Stomach (tissue), 4 donors: ENCODE data around the gene ACYP2.

Experiments
- CTCF ChIP-seq, 7 experiments: fragments of 450-650 bp in 4 of 7; fragments of 200-600 bp in 3 of 7; sonication (generic) in 3 of 7; IDR thresholded peaks; one replicate each; pipeline ENCODE4 v1.5.1; 2016 to 2019; ENCODE audit warnings: antibody characterized with exemption in 7 of 7, control low read depth in 2 of 7, mild to moderate bottlenecking in 1 of 7
- POLR2A ChIP-seq, 4 donors: fragments of 450-650 bp; IDR thresholded peaks; one replicate each; pipeline ENCODE4 v1.6.1; 2016; ENCODE audit warnings: antibody characterized with exemption in 4 of 4, control low read depth in 2 of 4, mild to moderate bottlenecking in 1 of 4, moderate library complexity in 1 of 4

DNA sequence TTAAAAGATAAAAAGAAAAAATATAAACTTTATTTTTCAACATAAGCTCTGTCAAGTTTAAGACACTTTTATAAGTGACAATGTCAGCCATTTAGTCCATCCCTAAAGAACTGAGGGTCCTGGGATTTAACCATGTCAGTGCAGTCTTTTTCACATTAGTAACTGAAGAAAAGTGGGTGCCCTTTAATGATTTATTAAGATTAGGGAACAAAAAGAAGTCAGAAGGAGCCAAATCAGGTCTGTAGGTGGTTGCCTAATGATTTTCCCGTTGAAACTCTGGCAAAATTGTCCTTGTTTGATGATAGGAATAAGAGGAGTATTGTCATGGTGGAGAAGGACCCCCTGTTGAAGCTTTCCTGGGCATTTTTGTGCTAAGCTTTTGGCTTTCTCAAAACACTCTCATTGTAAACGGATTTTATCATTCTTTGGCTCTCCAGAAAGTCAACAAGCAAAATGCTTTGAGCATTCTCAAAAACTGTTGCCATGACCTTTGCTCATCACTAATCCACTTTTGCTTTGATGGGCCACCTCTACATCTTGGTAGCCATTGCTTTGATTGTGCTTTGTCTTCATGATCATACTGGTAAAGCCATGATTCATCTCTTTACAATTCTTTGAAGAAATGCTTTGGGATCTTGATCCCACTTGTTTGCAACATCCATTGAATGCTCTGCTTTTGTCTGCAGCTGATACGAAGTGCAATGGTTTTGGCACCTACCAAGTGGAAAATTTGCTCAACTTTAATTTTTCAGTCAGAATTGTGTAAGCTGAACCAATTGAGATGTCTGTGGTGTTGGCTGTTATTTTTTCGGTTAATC lies 118.6 kb downstream of the ACYP2 start:
- no peak for TF ChIP-seq CTCF (IDR thresholded peaks at IDR 0.05)
- no peak for TF ChIP-seq POLR2A (IDR thresholded peaks at IDR 0.05)
